Natural killer cell (primary cell): ENCODE results near the gene ACTN4. TPM values are rescaled to one million over a fixed set of nuclear protein-coding genes. Genes with fewer than 3 reads are reported as not detected.

ENCODE experiments used
- ATAC-seq, 3 donors: fragments of 150-1000 bp in 2 of 3; fragments of 200-7000 bp in 1 of 3; cut with Tn5 transposase; 1 replicate in 1 of 3; 2 replicates in 2 of 3; pipeline ENCODE4 v1.10.0; 2021; ENCODE audit warnings: mild to moderate bottlenecking in 2 of 3, moderate library complexity in 2 of 3
- DNase-seq, 2 donors: peaks; one replicate each; pipeline versions ENCODE4 v3.0.0 to v3.0.0-alpha.2; 2013 to 2021; ENCODE audit warnings: mixed read lengths in 1 of 2
- H3K27ac ChIP-seq: one replicate; pipeline ENCODE4 v1.5.1; 2013; ENCODE audit warnings: mild to moderate bottlenecking, low read length
- H3K27me3 ChIP-seq: one replicate; pipeline ENCODE4 v1.6.1; 2013; ENCODE audit warnings: low read length; ENCODE audit not compliant: control insufficient read depth, insufficient read depth
- H3K36me3 ChIP-seq: one replicate; pipeline ENCODE4 v1.6.1; 2013; ENCODE audit warnings: low read length; ENCODE audit not compliant: control insufficient read depth, insufficient read depth
- H3K4me1 ChIP-seq: one replicate; pipeline ENCODE4 v1.6.1; 2013; ENCODE audit warnings: low read length; ENCODE audit not compliant: control insufficient read depth, insufficient read depth
- H3K4me3 ChIP-seq: one replicate; pipeline ENCODE4 v1.5.1; 2013; ENCODE audit warnings: low read length
- H3K9me3 ChIP-seq: one replicate; pipeline ENCODE4 v1.6.1; 2013; ENCODE audit warnings: low read length; ENCODE audit not compliant: control insufficient read depth, insufficient read depth
- H3K27ac Mint-ChIP-seq, 2 donors: one replicate each; pipeline ENCODE4 v1.8.0; 2022; ENCODE audit warnings: mild to moderate bottlenecking in 2 of 2, mixed read lengths in 2 of 2, moderate library complexity in 1 of 2
- H3K27me3 Mint-ChIP-seq, 2 donors: one replicate each; pipeline ENCODE4 v1.8.0; 2022; ENCODE audit warnings: low read depth in 2 of 2, mixed read lengths in 2 of 2
- H3K36me3 Mint-ChIP-seq: one replicate; pipeline ENCODE4 v1.8.0; 2022; ENCODE audit warnings: mixed read lengths
- H3K4me1 Mint-ChIP-seq, 2 donors: one replicate each; pipeline ENCODE4 v1.8.0; 2022; ENCODE audit warnings: mixed read lengths in 2 of 2
- H3K4me3 Mint-ChIP-seq: one replicate; pipeline ENCODE4 v1.8.0; 2022; ENCODE audit warnings: mild to moderate bottlenecking, moderate library complexity, mixed read lengths
- H3K9me3 Mint-ChIP-seq, 2 donors: one replicate each; pipeline ENCODE4 v1.8.0; 2022; ENCODE audit warnings: mixed read lengths in 2 of 2
- CTCF ChIP-seq: fragments of 200-600 bp; IDR thresholded peaks from one replicate; pipeline ENCODE4 v1.8.0; 2022; ENCODE audit warnings: antibody characterized with exemption
- WGBS: methylation state at CpG from one replicate; pipeline ENCODE4 v1.1.7; 2013; ENCODE audit warnings: missing lambda C conversion rate; ENCODE audit not compliant: insufficient coverage; 5-methylcytosine and 5-hydroxymethylcytosine counted together
- intact Hi-C: fragments of 100-400 bp; cut with micrococcal nuclease; formaldehyde crosslinking; loops from one replicate; pipeline ENCODE4 v1.14.2; 2022
- total RNA-seq, 4 donors: library from RNA; stranded (reverse); fragments of 120-200 nt in 1 of 4; gene quantifications; one replicate each; pipeline versions ENCODE4 v1.2.3 to v1.2.4, GENCODE V29; 2013 to 2022

The ACTN4 gene
- total RNA-seq, 3 donors from 2014 or later (not counting 1 experiment from before 2014, with no cell fraction given), result 443 to 595 (median 541) TPM

- H3K9me3 Mint-ChIP-seq, result no peaks in the 10 kb centered on the region
- H3K36me3 Mint-ChIP-seq, result peaks cover 7% of the 10 kb centered on the region
- no peak overlapping the region for H3K4me3 ChIP-seq
- H3K27ac Mint-ChIP-seq, result no peak overlapping the region
- H3K36me3 ChIP-seq, result peaks cover 45% of the 10 kb centered on the region
- H3K27me3 ChIP-seq, result no peaks in the 10 kb centered on the region
- ATAC-seq, result no peak
- H3K27ac ChIP-seq, result no peak overlapping the region
- H3K9me3 ChIP-seq, result no peaks in the 10 kb centered on the region
- DNase-seq, result no peak
- peaks cover 31% of the 10 kb centered on the region for H3K4me1 ChIP-seq
- intact Hi-C loops, result no loop called here
- H3K4me1 Mint-ChIP-seq, result peaks cover 32 to 33% of the 10 kb centered on the region in 2 donors
- H3K4me3 Mint-ChIP-seq, result peak overlapping the region; percentile 9
- WGBS, result 97% methylated on average over 16 of the region's 16 CpGs
- no peak for TF ChIP-seq CTCF
- no peaks in the 10 kb centered on the region for H3K27me3 Mint-ChIP-seq
Measured at GRCh38 chr19:38632476-38633213, 14.8 kb upstream of the ACTN4 start.

- H3K9me3 Mint-ChIP-seq, result no peaks in the 10 kb centered on the region
- no peaks in the 10 kb centered on the region for H3K36me3 Mint-ChIP-seq
- peak; percentile 97 for TF ChIP-seq CTCF
- Histone ChIP-seq H3K27me3 (no peaks in the 10 kb centered on the region), H3K36me3 (peaks cover 27% of the 10 kb centered on the region), H3K4me3 (no peak overlapping the region), H3K9me3 (no peaks in the 10 kb centered on the region), H3K27ac (peak overlapping the region; percentile 24), H3K4me1 (peaks cover 31% of the 10 kb centered on the region)
- DNase-seq, result peak; percentile 75 to 85
- peaks cover 32 to 33% of the 10 kb centered on the region in 2 donors for H3K4me1 Mint-ChIP-seq
- intact Hi-C loops, result loop anchor here (1.0 kb wide), 3 partner anchors 91 to 232 kb away; partner anchors contain the start of gene FAM98C
- peak overlapping the region; percentile 93 to 97 for H3K27ac Mint-ChIP-seq
- H3K4me3 Mint-ChIP-seq, result peak overlapping the region; percentile 73
- ATAC-seq, result peak; percentile 49 to 71 (median 53)
- no peaks in the 10 kb centered on the region for H3K27me3 Mint-ChIP-seq
- WGBS, result 73% methylated on average over 17 of the region's 17 CpGs
Measured at GRCh38 chr19:38634757-38635482, 12.5 kb upstream of the ACTN4 start.

GRCh38 chr19:38635483-38636399 is 11.7 kb upstream of the ACTN4 start:
- intact Hi-C loops, result no loop called here
- peak overlapping the region; percentile 93 to 97 for H3K27ac Mint-ChIP-seq
- H3K27me3 Mint-ChIP-seq, result no peaks in the 10 kb centered on the region
- peak; percentile 45 to 54 (median 45) for ATAC-seq
- Histone ChIP-seq H3K4me1 (peaks cover 31% of the 10 kb centered on the region), H3K9me3 (no peaks in the 10 kb centered on the region), H3K27me3 (no peaks in the 10 kb centered on the region), H3K27ac (peak overlapping the region; percentile 67), H3K36me3 (peaks cover 21% of the 10 kb centered on the region), H3K4me3 (no peak overlapping the region)
- peak overlapping the region; percentile 37 for H3K4me3 Mint-ChIP-seq
- peak; percentile 28 to 40 for DNase-seq
- 74% methylated on average over 14 of the region's 17 CpGs for WGBS
- no peak for TF ChIP-seq CTCF
- no peaks in the 10 kb centered on the region for H3K36me3 Mint-ChIP-seq
- H3K9me3 Mint-ChIP-seq, result no peaks in the 10 kb centered on the region
- peaks cover 32 to 33% of the 10 kb centered on the region in 2 donors for H3K4me1 Mint-ChIP-seq
